ENCODE results near the gene TPTE. TPM values are rescaled to one million over a fixed set of nuclear protein-coding genes. Genes with fewer than 3 reads are reported as not detected.

TPTE gene
- total RNA-seq = not detected

DNA sequence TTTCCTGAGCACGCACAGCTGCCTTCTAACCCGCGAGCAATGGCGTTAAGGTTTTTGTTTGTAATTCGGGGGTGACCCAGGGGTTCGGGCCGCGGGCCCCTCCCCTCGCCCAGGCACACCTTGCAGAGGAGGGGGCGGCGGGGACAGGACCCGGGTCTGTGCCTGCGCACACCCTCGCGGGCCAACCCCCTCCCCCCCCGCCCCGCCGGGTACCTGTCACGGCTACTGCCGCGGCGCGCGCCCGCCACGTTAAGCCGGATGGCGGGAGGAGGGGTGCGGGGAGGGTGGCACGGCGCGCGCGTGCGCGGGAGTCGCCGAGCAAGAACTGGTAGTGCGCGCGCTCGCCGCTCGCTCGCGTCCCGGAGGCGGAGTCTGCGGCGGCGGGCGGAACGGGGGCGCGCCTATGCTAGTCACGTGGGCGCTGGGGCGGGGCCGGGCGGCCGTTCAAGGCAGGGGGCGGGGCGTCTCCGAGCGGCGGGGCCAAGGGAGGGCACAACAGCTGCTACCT is at the start of gene TPTE:
TPTE (plus strand) TSS at position 493 of the 508 bp plus-strand sequence. CDS start 17,141 bp downstream, outside the sequence.
- TF ChIP-seq, protein P1, sequence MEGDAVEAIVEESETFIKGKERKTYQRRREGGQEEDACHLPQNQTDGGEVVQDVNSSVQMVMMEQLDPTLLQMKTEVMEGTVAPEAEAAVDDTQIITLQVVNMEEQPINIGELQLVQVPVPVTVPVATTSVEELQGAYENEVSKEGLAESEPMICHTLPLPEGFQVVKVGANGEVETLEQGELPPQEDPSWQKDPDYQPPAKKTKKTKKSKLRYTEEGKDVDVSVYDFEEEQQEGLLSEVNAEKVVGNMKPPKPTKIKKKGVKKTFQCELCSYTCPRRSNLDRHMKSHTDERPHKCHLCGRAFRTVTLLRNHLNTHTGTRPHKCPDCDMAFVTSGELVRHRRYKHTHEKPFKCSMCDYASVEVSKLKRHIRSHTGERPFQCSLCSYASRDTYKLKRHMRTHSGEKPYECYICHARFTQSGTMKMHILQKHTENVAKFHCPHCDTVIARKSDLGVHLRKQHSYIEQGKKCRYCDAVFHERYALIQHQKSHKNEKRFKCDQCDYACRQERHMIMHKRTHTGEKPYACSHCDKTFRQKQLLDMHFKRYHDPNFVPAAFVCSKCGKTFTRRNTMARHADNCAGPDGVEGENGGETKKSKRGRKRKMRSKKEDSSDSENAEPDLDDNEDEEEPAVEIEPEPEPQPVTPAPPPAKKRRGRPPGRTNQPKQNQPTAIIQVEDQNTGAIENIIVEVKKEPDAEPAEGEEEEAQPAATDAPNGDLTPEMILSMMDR (IDR thresholded peaks at IDR 0.05; ENCODE audit: low read depth) = no peak

DNA sequence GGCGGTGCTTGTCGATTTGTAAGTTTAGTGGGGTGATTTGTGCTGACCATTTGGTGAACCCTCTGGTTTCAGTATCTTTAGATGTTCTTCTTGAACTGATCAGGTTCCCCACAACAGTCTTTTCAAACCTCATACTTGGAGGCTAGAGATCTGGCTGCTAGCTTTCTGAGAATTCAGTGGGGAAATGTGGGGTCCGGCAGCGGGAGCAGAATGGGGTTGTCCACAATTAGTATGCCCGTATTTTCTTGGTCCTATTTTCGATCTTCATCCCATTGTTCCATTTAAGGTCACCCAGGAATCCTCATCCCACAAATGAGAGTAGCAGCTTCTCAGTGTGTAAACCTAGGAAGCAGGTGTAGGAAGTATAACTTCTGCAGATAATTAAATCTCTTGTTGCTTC is 10.3 kb upstream of the TPTE start:
- TF ChIP-seq, protein P1 (IDR thresholded peaks at IDR 0.05; ENCODE audit: low read depth) = no peak

- TF ChIP-seq, protein P1 (IDR thresholded peaks at IDR 0.05; ENCODE audit: low read depth) = no peak
Observed at GRCh38 chr21:10539956-10540355, 18.6 kb downstream of the TPTE start.

GRCh38 chr21:10575311-10575667 is 53.9 kb downstream of the TPTE start:
- TF ChIP-seq, protein P1 (IDR thresholded peaks at IDR 0.05; ENCODE audit: low read depth) = no peak

GRCh38 chr21:10616535-10616934 is 95.2 kb downstream of the TPTE start:
- TF ChIP-seq, protein P1 (IDR thresholded peaks at IDR 0.05; ENCODE audit: low read depth) = no peak

DNA sequence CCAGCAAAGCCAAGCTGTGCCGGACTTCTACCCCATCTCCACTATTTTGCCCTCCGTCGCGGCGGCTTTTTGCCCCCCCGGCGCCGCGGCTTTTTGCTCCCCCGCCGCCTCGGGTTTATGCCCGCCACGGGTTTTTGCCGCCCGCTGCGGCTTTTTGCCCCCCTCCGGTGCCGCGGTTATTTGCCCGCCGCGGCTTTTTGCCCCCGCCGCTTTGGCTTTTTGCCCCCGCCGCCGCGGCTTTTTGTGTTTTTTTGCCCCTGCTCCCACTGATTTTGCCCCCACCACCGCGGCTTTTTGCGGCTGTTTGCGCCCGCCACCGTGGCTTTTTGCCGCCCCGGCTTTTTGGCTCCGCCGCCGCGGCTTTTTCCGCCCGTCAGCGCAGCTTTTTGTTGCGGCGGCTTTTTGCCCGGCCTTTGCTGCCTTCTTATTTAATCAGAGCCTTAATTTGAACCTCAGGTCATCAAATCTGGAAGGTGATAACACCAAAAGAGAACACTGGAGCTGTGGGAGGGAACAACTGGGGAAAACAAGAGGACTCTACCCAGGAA is 106.0 kb downstream of the TPTE start:
- TF ChIP-seq, protein P1 (IDR thresholded peaks at IDR 0.05; ENCODE audit: low read depth) = no peak

- TF ChIP-seq, protein P1 (IDR thresholded peaks at IDR 0.05; ENCODE audit: low read depth) = no peak
Observed at GRCh38 chr21:10639123-10639522, 117.7 kb downstream of the TPTE start.
